Measurements from ENCODE around the gene ADGRL2. TPM values are rescaled to one million over a fixed set of nuclear protein-coding genes. Genes with fewer than 3 reads are reported as not detected.

Gene ADGRL2
- polyA plus RNA-seq, 1 donor: 62.7 TPM

DNA sequence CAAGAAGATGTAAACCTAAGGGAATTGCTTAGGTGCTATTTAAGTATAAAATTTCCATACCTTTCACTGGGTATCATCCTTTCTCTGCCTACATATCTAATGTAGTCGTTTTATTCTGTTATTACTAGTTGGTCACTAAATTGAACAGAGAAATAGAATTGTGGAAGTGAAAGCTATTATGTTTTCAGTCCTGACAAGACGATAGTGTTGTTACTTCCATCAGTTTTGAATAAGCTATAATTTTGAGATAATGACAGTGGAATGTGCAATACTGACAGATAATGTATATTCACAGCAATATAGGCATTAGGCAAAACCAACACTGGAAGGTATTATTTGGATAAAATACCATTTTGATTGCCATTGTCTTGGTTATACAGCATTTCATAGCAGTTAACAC lies 181.8 kb downstream of the ADGRL2 start:
- no peak for DNase-seq (ENCODE audit: low read depth)

GRCh38 chr1:81989524-81989923 lies 188.8 kb downstream of the ADGRL2 start:
- DNase-seq (ENCODE audit: low read depth): no peak

DNA sequence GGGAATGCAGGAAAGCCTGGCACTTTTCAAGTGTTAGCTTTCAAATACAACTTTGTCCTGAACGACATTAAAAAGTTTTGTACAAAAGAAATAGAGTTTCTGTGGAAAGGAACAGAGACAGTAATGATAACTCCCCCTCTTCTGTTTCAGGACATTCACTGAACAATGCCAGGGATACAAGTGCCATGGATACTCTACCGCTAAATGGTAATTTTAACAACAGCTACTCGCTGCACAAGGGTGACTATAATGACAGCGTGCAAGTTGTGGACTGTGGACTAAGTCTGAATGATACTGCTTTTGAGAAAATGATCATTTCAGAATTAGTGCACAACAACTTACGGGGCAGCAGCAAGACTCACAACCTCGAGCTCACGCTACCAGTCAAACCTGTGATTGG lies 189.5 kb downstream of the ADGRL2 start:
- DNase-seq (ENCODE audit: low read depth): no peak

DNA sequence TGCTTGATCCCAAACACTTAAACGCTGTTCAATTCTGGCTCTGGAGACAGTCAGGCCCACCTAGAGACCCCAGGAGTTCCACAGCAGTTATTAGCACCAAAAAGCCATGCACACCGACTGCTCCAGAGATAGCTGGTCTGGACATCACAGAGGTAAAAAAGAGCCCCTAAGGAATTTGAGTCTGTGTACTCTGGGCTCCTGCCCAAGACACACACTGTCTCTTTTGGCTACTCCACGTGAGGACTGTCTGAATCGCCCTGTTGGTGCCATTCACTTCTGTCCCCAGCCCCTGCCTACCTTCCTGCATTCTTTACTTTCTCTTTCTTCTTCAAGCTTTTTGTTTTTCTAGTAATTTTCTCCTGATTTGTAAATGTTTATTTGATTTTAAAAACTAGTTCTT lies 197.4 kb downstream of the ADGRL2 start:
- DNase-seq (ENCODE audit: low read depth): no peak

DNA sequence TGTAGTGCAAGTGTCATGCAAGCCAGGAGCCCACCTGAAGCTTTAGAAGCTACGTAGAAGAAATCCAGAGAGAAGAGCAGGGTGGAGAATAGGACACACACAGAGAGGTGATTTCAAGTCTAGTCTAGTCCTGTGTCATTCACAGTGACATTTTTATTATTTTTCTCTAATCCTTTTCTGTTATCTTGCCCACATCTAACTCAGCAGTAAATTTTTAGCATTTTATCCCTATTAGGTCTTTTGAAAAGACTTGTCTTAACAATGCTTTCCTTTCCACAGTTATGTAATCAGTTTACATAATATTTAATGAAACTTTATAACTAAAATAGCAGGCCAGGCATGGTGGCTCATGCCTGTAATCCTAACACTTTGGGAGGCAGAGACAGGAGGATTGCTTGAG lies 198.6 kb downstream of the ADGRL2 start:
- DNase-seq (ENCODE audit: low read depth): no peak

DNA sequence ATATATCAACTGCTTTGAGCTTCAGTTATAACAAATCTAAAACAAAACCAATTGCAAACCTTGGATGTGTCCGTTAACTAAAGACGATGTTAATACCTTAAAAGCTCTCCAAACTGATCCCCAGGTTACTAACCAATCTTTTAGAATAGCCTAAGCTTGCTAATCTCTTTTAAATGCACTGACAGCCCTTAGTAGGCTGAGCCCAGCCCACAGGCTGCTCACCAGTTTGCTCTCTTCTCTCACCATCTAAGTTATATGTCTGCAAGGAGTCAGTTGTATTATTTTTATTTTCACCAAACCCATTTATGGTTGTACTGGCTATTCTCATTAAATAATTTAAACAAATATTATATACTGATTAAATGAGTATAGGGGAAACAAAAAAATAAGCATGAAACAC lies 199.5 kb downstream of the ADGRL2 start:
- no peak for DNase-seq (ENCODE audit: low read depth)

GRCh38 chr1:82001345-82001744 lies 200.6 kb downstream of the ADGRL2 start:
- DNase-seq (ENCODE audit: low read depth): no peak

DNA sequence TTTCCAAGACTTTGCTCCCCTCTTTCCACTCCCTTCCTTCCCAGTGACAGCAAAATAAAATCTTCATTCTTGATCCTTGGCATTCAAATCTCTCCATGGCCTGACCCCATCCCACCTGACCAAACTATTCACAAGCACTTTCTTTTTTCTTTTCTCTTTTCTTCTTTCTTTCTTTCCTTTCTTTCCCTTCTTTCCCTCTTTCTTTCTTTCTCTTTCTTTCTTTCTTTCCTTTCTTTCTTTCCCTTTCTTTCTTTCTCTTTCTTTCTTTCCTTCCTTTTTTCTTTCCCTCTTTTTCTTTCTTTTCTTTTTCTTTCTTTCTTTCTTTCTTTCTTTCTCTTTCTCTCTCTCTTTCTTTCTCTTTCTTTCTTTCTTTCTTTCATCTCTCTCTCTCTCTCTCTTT lies 207.1 kb downstream of the ADGRL2 start:
- DNase-seq (ENCODE audit: low read depth): no peak

- no peak for DNase-seq (ENCODE audit: low read depth)
These were observed 213.0 kb downstream of the ADGRL2 start for GRCh38 chr1:82013702-82014101.

DNA sequence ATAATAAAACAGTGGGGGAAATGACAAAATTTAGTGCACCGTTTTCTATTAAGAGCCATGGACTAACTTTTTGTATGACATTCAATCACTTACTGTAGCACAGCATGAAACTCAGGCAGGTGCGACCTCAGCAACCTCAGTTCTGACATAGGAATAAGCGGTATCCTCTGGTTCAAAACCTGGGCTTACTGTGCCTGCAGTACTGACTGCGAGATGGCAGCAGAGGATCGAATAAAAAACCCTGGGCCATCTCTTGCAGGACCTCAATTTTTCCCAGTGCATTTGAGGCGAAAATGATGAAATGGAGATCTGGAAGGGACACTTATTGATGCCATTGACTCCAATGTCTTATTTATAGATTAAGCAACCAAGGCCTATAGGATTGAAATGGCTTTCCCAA lies 214.7 kb downstream of the ADGRL2 start:
- no peak for DNase-seq (ENCODE audit: low read depth)

DNA sequence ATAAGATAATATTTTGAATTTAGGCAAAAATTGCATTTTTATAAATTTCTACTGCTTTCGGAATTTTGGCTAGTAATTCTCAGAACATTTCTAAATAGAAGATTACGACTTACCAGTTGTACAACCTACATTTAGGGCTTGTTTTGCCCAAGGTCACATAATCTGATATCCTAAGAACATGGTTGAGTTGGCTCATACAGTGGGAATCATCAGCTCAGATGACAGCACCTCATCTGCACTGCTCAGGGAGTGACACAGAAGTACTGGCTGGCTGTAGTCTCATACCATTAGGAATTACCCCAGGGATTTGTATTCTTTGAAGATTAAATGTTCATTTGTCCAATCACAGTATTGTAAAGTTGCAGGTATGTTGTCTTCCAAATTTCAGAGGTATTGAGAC lies 217.6 kb downstream of the ADGRL2 start:
- no peak for DNase-seq (ENCODE audit: low read depth)

DNA sequence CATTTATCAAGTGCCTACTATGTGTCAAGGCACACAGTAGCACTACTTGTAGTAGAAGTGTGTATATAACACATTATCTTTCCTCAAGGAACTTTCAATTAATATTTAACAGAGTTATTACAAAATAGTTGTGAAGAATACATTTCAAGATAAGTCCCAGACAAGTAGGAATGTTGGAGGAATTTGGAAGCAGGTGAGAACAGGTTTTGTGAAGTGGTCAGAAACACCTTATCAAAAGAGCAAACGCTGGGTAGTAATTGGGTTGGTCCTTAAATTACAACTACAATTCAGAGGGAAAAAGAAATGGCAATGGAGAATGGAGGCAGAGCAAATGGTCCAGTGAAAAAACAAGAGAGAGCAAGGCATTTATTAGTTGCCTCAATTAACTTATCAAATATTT lies 218.8 kb downstream of the ADGRL2 start:
- no peak for DNase-seq (ENCODE audit: low read depth)

DNA sequence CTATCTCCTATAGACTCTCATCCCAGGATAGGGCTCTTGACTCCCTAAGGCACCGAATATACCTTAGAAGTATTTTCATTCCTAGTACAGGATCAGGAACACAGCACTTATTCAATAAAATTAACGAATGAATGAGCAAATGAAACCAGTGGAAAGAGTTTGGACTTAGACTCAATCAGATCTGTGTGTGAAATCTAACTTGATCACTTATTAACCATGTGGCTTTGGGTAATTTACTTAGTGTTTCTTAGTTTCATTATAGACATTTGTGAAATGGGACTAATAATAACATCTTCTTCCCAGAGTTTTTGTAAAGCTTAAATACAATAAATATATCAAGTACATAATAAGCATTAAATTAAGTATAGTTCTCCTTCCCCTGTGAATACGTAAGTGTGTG lies 230.1 kb downstream of the ADGRL2 start:
- DNase-seq (ENCODE audit: low read depth): no peak

DNA sequence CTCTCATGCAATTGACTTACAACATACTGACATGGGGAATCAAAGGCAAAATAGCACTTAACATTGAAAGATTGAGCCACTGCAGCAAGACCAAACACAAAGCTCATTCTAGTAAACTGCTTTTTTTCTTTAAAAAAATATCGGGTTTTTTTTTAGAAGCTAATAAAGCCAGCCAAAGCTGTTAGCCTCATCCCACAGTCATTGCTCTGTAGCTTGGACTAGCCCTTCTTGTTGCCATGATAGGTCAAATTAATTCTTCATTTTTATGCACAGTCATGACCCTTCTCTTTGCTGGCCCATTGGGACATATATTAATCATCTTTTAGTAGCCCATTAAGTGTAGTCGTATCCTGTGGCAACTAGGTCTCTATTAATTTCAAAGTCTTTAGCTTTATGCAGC lies 231.3 kb downstream of the ADGRL2 start:
- DNase-seq (ENCODE audit: low read depth): no peak

DNA sequence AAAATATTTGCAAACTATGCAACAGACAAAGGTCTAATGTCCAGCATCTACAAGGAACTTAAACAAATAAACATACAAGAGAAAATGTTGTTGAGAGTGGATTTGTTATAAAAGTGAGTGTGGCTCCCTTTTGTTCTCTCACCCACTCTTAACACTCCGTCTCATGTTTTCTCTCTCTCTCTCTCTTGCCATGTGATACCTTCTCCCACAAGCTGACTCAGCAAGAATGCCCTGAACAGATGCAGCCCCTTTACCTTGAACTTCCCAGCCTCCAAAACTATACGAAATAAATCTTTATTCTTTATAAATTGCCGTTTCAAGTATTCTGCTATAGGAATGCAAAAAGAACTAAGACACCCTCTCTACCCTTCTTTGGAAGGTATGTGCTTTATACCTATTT lies 234.1 kb downstream of the ADGRL2 start:
- DNase-seq (ENCODE audit: low read depth): no peak

All from forelimb muscle (tissue), 1 donor.